Measurements from ENCODE around the gene TMEM178B. TPM values are rescaled to one million over a fixed set of nuclear protein-coding genes. Genes with fewer than 3 reads are reported as not detected.

Gene TMEM178B
- total and polyA plus RNA-seq, 2 of the 4 experiments (the other 2 are of a cell fraction) = under 0.01 to 0.05 TPM

- Histone ChIP-seq H3K27ac (ENCODE audit: insufficient read depth, low read length) (no peak overlapping the region), H4K5ac (ENCODE audit: low read depth, low read length) (no peak overlapping the region), H2BK15ac (ENCODE audit: low read depth, low read length) (no peak overlapping the region), H3K4me1 (ENCODE audit: control insufficient read depth, insufficient read depth, low read length) (no peaks in the 10 kb centered on the region), H3K18ac (ENCODE audit: low read depth, low read length) (no peak overlapping the region), H3K79me1 (ENCODE audit: low read depth in 1 of 2, low read length in 2 of 2) (no peaks in the 10 kb centered on the region), H3K27me3 (ENCODE audit: control insufficient read depth, insufficient read depth, low read length) (no peaks in the 10 kb centered on the region), H4K20me1 (ENCODE audit: insufficient read depth, low read length) (no peaks in the 10 kb centered on the region), H4K8ac (ENCODE audit: low read depth in 2 of 2, low read length in 2 of 2) (no peak overlapping the region), H3K9me1 (ENCODE audit: insufficient read depth, low read length) (no peaks in the 10 kb centered on the region), H2BK5ac (ENCODE audit: low read depth, low read length, poor library complexity, severe bottlenecking) (no peak overlapping the region), H3K4me3 (ENCODE audit: insufficient read depth, low read depth, low read length) (no peak overlapping the region), H2AFZ (replicated peaks; ENCODE audit: low read length, poor library complexity) (no peak overlapping the region), H3K23ac (ENCODE audit: low read depth, low read length) (no peak overlapping the region), H3K56ac (ENCODE audit: extremely low read depth, insufficient read depth, low read length) (no peak overlapping the region), H3K36me3 (ENCODE audit: control insufficient read depth, insufficient read depth, low read length) (no peaks in the 10 kb centered on the region), H2AK5ac (ENCODE audit: low read depth, low read length) (no peak overlapping the region), H4K91ac (ENCODE audit: insufficient read depth, low read depth, low read length) (no peak overlapping the region), H3K9me3 (ENCODE audit: control insufficient read depth, insufficient read depth, low read length) (peaks cover 4% of the 10 kb centered on the region; the same call in 1 of the 2 replicates), H2BK120ac (ENCODE audit: low read depth, low read length) (no peak overlapping the region), H2BK20ac (ENCODE audit: low read depth, low read length) (no peak overlapping the region), H3K4ac (ENCODE audit: low read depth, low read length) (no peak overlapping the region), H3K4me2 (ENCODE audit: low read depth, low read length) (no peak overlapping the region), H3K14ac (replicated peaks; ENCODE audit: low read depth, low read length) (no peak overlapping the region), H3K9ac (ENCODE audit: low read depth, low read length) (no peak overlapping the region), H2AK9ac (replicated peaks; ENCODE audit: low read depth, low read length, poor library complexity) (no peak overlapping the region)
- intact Hi-C loops (cut with micrococcal nuclease) = no loop called here
- dilution Hi-C loops (cut with HindIII; ENCODE audit: low sequenced_read_pairs, unreplicated experiment) = no loop called here
- ATAC-seq (ENCODE audit: low read depth) (no peak), DNase-seq (no peak)
- no TSS peak for BruUV-seq (replicated peaks)
- ChIA-PET POLR2A (ENCODE audit: unreplicated experiment) (no interaction called here), CTCF (interaction anchor here (0.9 to 1.4 kb wide), 2 partner anchors 83 to 417 kb away, joined by 3 to 4 read pairs; no protein-coding TSS in a partner anchor)
- in situ Hi-C loops (cut with MboI; ENCODE audit: low sequenced_read_pairs) = no loop called here
- no peak for TF ChIP-seq USF2 (IDR thresholded peaks at IDR 0.05; ENCODE audit: low read depth, low read length)
- no peak for TF ChIP-seq NFE2L2 (IDR thresholded peaks at IDR 0.05; ENCODE audit: low read depth, low read length)
- no peak for TF ChIP-seq FOS (IDR thresholded peaks at IDR 0.05; ENCODE audit: low read depth, low read length)
- WGBS, 2 experiments (ENCODE audit: extremely low coverage in 2 of 2, insufficient read length in 1 of 2) = no CpG with 5 or more reads among the region's 4 CpGs
These were observed 158.6 kb downstream of the TMEM178B start for GRCh38 chr7:141232286-141233051.

All from IMR-90 (cell line).